K562 (cell line): ENCODE results near the gene CALY. TPM values are rescaled to one million over a fixed set of nuclear protein-coding genes. Genes with fewer than 3 reads are reported as not detected.

Experiments used
- ATAC-seq: fragments of 200-7000 bp; cut with Tn5 transposase; 3 replicates; pipeline ENCODE4 v1.9.1; 2020; ENCODE audit warnings: moderate library complexity
- BruUV-seq: library from RNA; stranded (reverse); fragments of 400-500 nt; replicated peaks from 2 replicates; lab custom pipeline; 2021; lab: Mats Ljungman, UMichigan
- CTCF ChIA-PET: fragments of 300-600 bp; formaldehyde crosslinking; extraction: SDS; loops from one replicate; lab custom pipeline; 2021; ENCODE audit warnings: low intra/inter-chr PET ratio; lab: Yijun Ruan, JAX
- POLR2A ChIA-PET: fragments of 300-600, 350-650 bp; sonication (Branson Sonifier 250); formaldehyde crosslinking; extraction: SDS; loops from one replicate; lab custom pipeline; 2021; ENCODE audit warnings: antibody characterized with exemption, inconsistent platforms; lab: Yijun Ruan, JAX
- DNase-seq, 4 experiments: peaks; one replicate each; pipeline versions ENCODE4 v3.0.0 to v3.0.0-alpha.2; 2011 to 2018; ENCODE audit warnings: low spot score in 3 of 4, mixed read lengths in 3 of 4; ENCODE audit errors: extremely low read depth in 1 of 4
- FAIRE-seq: peaks from 2 replicates; lab custom pipeline; 2011; peaks lifted over from hg19 to GRCh38; lab: Jason Lieb, UNC
- H2AFZ ChIP-seq: 2 replicates; pipeline ENCODE4 v1.6.0; 2011; ENCODE audit warnings: low read depth, low read length, control low read depth, inconsistent platforms
- H3K27ac ChIP-seq: fragments of 200-600 bp; 3 replicates; pipeline ENCODE4 v1.8.0; 2011; ENCODE audit warnings: low read depth, mild to moderate bottlenecking, control low read depth, inconsistent platforms, low read length, moderate library complexity, mixed read lengths; ENCODE audit errors: extremely low read depth
- H3K27me3 ChIP-seq, 2 experiments: fragments of 300-600 bp in 1 of 2; 2 replicates in 1 of 2; 3 replicates in 1 of 2; pipeline versions ENCODE4 v1.6.0 to v1.8.0; 2011; ENCODE audit warnings: inconsistent platforms in 2 of 2, low read length in 2 of 2, mild to moderate bottlenecking in 1 of 2, mixed read lengths in 1 of 2, moderate library complexity in 1 of 2; ENCODE audit not compliant: control insufficient read depth in 2 of 2, insufficient read depth in 2 of 2
- H3K36me3 ChIP-seq: fragments of 300-600 bp; 3 replicates; pipeline ENCODE4 v1.8.0; 2011; ENCODE audit warnings: mild to moderate bottlenecking, low read length, inconsistent platforms; ENCODE audit not compliant: control insufficient read depth, insufficient read depth
- H3K4me1 ChIP-seq, 2 experiments: fragments of 200-600 bp in 1 of 2; replicated peaks in 1 of 2; 2 replicates in 1 of 2; 3 replicates in 1 of 2; pipeline versions ENCODE4 v1.5.1 to v1.8.0; 2011; ENCODE audit warnings: inconsistent platforms in 2 of 2, low read length in 2 of 2, mild to moderate bottlenecking in 1 of 2, mixed read lengths in 1 of 2, moderate library complexity in 1 of 2; ENCODE audit not compliant: control insufficient read depth in 2 of 2, insufficient read depth in 2 of 2
- H3K4me2 ChIP-seq: 2 replicates; pipeline ENCODE4 v1.6.1; 2011; ENCODE audit warnings: low read length, control low read depth, inconsistent platforms, mixed read lengths; ENCODE audit not compliant: insufficient read depth
- H3K4me3 ChIP-seq: fragments of 200-600 bp; sonication (generic), shearing (Covaris generic); 2 replicates; pipeline ENCODE4 v1.5.1; 2016; ENCODE audit warnings: control low read depth, inconsistent platforms
- H3K79me2 ChIP-seq: fragments of 200-600 bp; 3 replicates; pipeline ENCODE4 v1.8.0; 2011; ENCODE audit warnings: low read length, inconsistent platforms; ENCODE audit not compliant: control insufficient read depth, insufficient read depth
- H3K9ac ChIP-seq, 2 experiments: 2 replicates each; pipeline versions ENCODE4 v1.6.0 to v1.6.1; 2011; ENCODE audit warnings: low read depth in 2 of 2, low read length in 2 of 2, control low read depth in 1 of 2, inconsistent platforms in 1 of 2, mild to moderate bottlenecking in 1 of 2, mixed read lengths in 1 of 2; ENCODE audit not compliant: insufficient read depth in 1 of 2
- H3K9me1 ChIP-seq: one replicate; pipeline ENCODE4 v1.6.0; 2011; ENCODE audit warnings: inconsistent platforms, mild to moderate bottlenecking, low read length, moderate library complexity; ENCODE audit not compliant: control insufficient read depth, insufficient read depth
- H3K9me3 ChIP-seq: replicated peaks from 2 replicates; pipeline ENCODE4 v1.5.1; 2011; ENCODE audit warnings: low read depth, low read length, inconsistent platforms; ENCODE audit not compliant: control insufficient read depth, insufficient read depth
- H4K20me1 ChIP-seq: replicated peaks from 2 replicates; pipeline ENCODE4 v1.6.1; 2011; ENCODE audit warnings: low read length, inconsistent platforms, mixed read lengths; ENCODE audit not compliant: control insufficient read depth, insufficient read depth
- BCL6 ChIP-seq: fragments of 250-450 bp; sonication (Bioruptor Pico); IDR thresholded peaks from 2 replicates; pipeline ENCODE4 v1.4.0; 2020
- CBX1 ChIP-seq: sonication (generic); IDR thresholded peaks from 2 replicates; pipeline ENCODE4 v1.6.1; 2016; ENCODE audit warnings: antibody characterized with exemption, low read depth, mild to moderate bottlenecking
- GTF2B ChIP-seq: IDR thresholded peaks from 2 replicates; pipeline ENCODE4 v1.6.1; 2011; ENCODE audit not compliant: insufficient read length; ENCODE audit errors: extremely low read depth
- MAX ChIP-seq: sonication (generic); formaldehyde crosslinking; IDR thresholded peaks from 2 replicates; pipeline ENCODE4 v1.9.0; 2022; ENCODE audit warnings: mild to moderate bottlenecking, missing genetic modification reagents
- NR2C1 ChIP-seq, 2 experiments: fragments of 450-650 bp; IDR thresholded peaks; 2 replicates each; pipeline ENCODE4 v1.6.1; 2017; ENCODE audit warnings: mild to moderate bottlenecking in 2 of 2, antibody characterized with exemption in 1 of 2, inconsistent platforms in 1 of 2, missing compliant biosample characterization in 1 of 2, missing genetic modification characterization in 1 of 2
- RBM17 ChIP-seq: fragments of 200-400 bp; formaldehyde crosslinking; IDR thresholded peaks from 2 replicates; pipeline ENCODE4 v1.6.1; 2017; ENCODE audit warnings: low read depth, mild to moderate bottlenecking, low read length, borderline replicate concordance
- XRCC3 ChIP-seq: fragments of 450-650 bp; IDR thresholded peaks from 2 replicates; pipeline ENCODE4 v1.6.1; 2017; ENCODE audit warnings: mild to moderate bottlenecking, moderate library complexity
- ZFPM2 ChIP-seq: fragments of 250-450 bp; sonication (Bioruptor Pico); IDR thresholded peaks from 2 replicates; pipeline ENCODE4 v1.5.1; 2022; ENCODE audit warnings: mild to moderate bottlenecking
- ZNF407 ChIP-seq: fragments of 450-650 bp; IDR thresholded peaks from 2 replicates; pipeline ENCODE4 v1.6.1; 2016; ENCODE audit warnings: low read depth
- WGBS: fragments of 100-300 bp; shearing (Covaris generic); methylation state at CpG from one replicate; pipeline ENCODE4 v1.1.6; 2016; ENCODE audit warnings: low coverage, mixed read lengths; ENCODE audit not compliant: insufficient coverage; ENCODE audit errors: missing lambda C conversion rate; 5-methylcytosine and 5-hydroxymethylcytosine counted together
- in situ Hi-C: fragments of 300-500 bp; cut with MboI; formaldehyde crosslinking; loops from 4 replicates; pipeline ENCODE4 v1.15.0; 2018; ENCODE audit warnings: inconsistent platforms, mixed read lengths
- intact Hi-C: fragments of 100-400 bp; cut with micrococcal nuclease; formaldehyde crosslinking; loops from 2 replicates; pipeline ENCODE4 v1.14.2; 2022
- polyA plus RNA-seq, 8 experiments: library from polyadenylated mRNA; depleted of rRNA in 4 of 8; stranded (reverse) in 5 of 8; unstranded in 3 of 8; fragments of >200 nt; fragmentation: Nextera tagmentation in 2 of 8; fragmentation: Illumina TruSeq in 1 of 8; extraction: Ambion mirVana in 2 of 8; extraction: Trizol in 1 of 8; gene quantifications; 2 replicates each; pipeline versions ENCODE4 v1.2.1 to v1.2.3, GENCODE V29; 2011 to 2014; ENCODE audit warnings: inconsistent platforms in 1 of 8, missing spikeins in 1 of 8
- total RNA-seq, 7 experiments: library from RNA; depleted of rRNA in 6 of 7; stranded (reverse); fragments of >200 nt in 6 of 7; fragmentation: Illumina TruSeq in 2 of 7; extraction: Trizol in 2 of 7; gene quantifications; 2 replicates each; pipeline versions ENCODE4 v1.2.1 to v1.2.3, GENCODE V29; 2011 to 2021; ENCODE audit warnings: low replicate concordance in 1 of 7

CALY gene
- total and polyA plus RNA-seq, 9 of the 15 experiments (the other 6 are each of a cell fraction or from before 2014, with no cell fraction given): not detected

- TF ChIP-seq GTF2B (no peak), CBX1 (no peak), XRCC3 (no peak), MAX (CRISPR knock-in tag) (no peak), NR2C1 (IDR thresholded peaks at IDR 0.05) (peak; percentile 37; the same call in 1 of the 2 replicates), NR2C1 (tag; IDR thresholded peaks at IDR 0.05) (peak; percentile 60), ZFPM2 (no peak)
These were observed 59.3 kb downstream of the CALY start (continued) for GRCh38 chr10:133277277-133277992.

GRCh38 chr10:133276435-133277201 lies 60.1 kb downstream of the CALY start, which contains the start of gene ADAM8:
ADAM8 (minus strand) TSS chr10:133276868; CDS start chr10:133276817, 51 bp downstream.
- 61% methylated on average over 10 of the region's 63 CpGs for WGBS
- no peak for FAIRE-seq
- H3K36me3 ChIP-seq: peaks cover 17% of the 10 kb centered on the region; the same call in 1 of the 3 replicates
- H3K79me2 ChIP-seq: no peaks in the 10 kb centered on the region
- peak; percentile 37 to 78 (median 74) for DNase-seq
- peak within 1 kb of the TSS; percentile 92 for H3K27ac ChIP-seq
- BruUV-seq: no TSS peak
- H3K9me1 ChIP-seq: peaks cover 3% of the 10 kb centered on the region
- H3K27me3 ChIP-seq: no peaks in the 10 kb centered on the region
- CTCF ChIA-PET: no interaction called here
- 0 out of 2 replicates have a peak within 1 kb of the TSS, but pooled peaks have one; percentile 37 for H2AFZ ChIP-seq
- peak within 1 kb of the TSS; percentile 51 for H3K4me2 ChIP-seq
- peak; percentile 38 for ATAC-seq
- POLR2A ChIA-PET: interaction anchor here (0.5 kb wide), 1 partner anchor 30 kb away, joined by 4 read pairs; no protein-coding TSS in a partner anchor
- intact Hi-C loops (no loop called here), in situ Hi-C loops (no loop called here)
- peaks cover 40 to 90% of the 10 kb centered on the region in 2 experiments for H3K4me1 ChIP-seq
- no peaks in the 10 kb centered on the region for H3K9me3 ChIP-seq
- no peaks in the 10 kb centered on the region for H4K20me1 ChIP-seq
- peak within 1 kb of the TSS; percentile 10; the same call in 1 of the 2 replicates for H3K4me3 ChIP-seq
- peak within 1 kb of the TSS; percentile 46 to 84; a peak in 3 of 4 replicates for H3K9ac ChIP-seq
- TF ChIP-seq BCL6 (CRISPR knock-in tag) (no peak), ZNF407 (no peak), RBM17 (no peak)
